HUES48 (cell line): ENCODE results near the gene FGD5.
"Not testable (repeated sequence)": the region's sequence is repeated elsewhere in the genome, so short reads cannot be mapped to it uniquely, and the experiment has no call there.

Experiments used
- H3K27ac ChIP-seq: one replicate; pipeline ENCODE4 v1.7.0; 2013; ENCODE audit warnings: low read depth, low read length, inconsistent platforms
- H3K27me3 ChIP-seq: 2 replicates; pipeline ENCODE4 v1.6.1; 2013; ENCODE audit warnings: mild to moderate bottlenecking, low read length; ENCODE audit not compliant: control insufficient read depth, insufficient read depth
- H3K36me3 ChIP-seq: 2 replicates; pipeline ENCODE4 v1.6.1; 2013; ENCODE audit warnings: low read length; ENCODE audit not compliant: control insufficient read depth, insufficient read depth
- H3K4me1 ChIP-seq: 2 replicates; pipeline ENCODE4 v1.6.1; 2013; ENCODE audit warnings: mild to moderate bottlenecking, low read length; ENCODE audit not compliant: control insufficient read depth, insufficient read depth
- H3K4me3 ChIP-seq: 2 replicates; pipeline ENCODE4 v1.5.1; 2013; ENCODE audit warnings: mild to moderate bottlenecking, low read depth, low read length
- H3K9ac ChIP-seq: 2 replicates; pipeline ENCODE4 v1.6.1; 2013; ENCODE audit warnings: mild to moderate bottlenecking, low read depth, low read length, moderate library complexity
- H3K9me3 ChIP-seq: 2 replicates; pipeline ENCODE4 v1.6.1; 2013; ENCODE audit warnings: low read length; ENCODE audit not compliant: control insufficient read depth, insufficient read depth

Gene FGD5

DNA sequence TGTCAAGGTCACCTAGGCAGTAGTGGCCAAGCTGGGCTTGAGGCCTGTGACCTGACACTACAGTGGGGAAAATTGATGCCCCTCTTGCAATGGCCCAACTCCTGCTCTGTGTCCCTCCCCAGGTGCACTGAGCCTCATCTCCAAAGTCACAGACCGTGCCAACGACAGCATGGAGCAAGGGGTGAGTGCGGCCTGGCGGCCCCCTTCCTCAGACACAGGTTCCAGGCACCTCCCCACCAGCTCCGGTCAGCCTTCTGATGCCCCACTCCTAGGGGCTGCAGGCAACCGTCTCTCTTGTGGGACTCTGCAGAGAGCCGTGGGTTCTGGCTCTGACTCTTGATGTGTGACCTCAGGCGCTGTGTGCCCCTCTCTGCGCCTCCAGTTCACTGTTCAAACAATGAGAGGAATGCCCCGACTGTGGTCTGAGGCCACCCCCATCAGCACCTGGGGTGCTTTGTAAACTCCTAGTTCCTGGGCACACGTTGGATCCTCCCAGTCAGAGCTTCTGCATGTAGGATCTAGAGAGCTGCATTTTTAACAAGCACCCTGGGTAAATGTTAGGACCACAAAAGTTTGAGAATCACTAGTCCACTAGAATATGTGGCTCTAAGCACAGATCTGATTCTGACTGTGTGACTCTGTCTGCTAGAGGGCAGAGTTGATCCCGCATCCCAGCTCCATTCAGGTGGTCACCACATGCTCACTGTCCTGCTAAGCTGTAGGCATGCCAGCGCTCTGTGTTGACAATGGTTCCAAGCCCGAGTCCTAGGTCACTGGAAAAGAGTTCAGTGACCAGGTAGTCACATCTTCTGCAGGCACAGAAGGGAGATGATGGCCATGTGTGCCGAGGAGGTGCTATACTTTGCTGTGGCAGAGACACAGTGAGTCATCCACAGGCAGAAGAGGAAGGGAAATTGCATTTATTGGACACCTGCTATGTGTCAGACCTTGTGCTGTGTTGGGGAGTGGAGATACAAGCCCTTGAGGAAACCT is 82.4 kb downstream of the FGD5 start:
- Histone ChIP-seq H3K4me1 (peaks cover 17% of the 10 kb centered on the region), H3K27me3 (no peaks in the 10 kb centered on the region), H3K27ac (no peak overlapping the region), H3K9me3 (no peaks in the 10 kb centered on the region; the same call in 1 of the 2 replicates), H3K9ac (no peak overlapping the region), H3K36me3 (no peaks in the 10 kb centered on the region), H3K4me3 (no peak overlapping the region)

- Histone ChIP-seq H3K27ac (no peak overlapping the region), H3K9me3 (no peaks in the 10 kb centered on the region; the same call in 1 of the 2 replicates), H3K4me1 (peaks cover 17% of the 10 kb centered on the region), H3K27me3 (no peaks in the 10 kb centered on the region), H3K4me3 (no peak overlapping the region), H3K9ac (no peak overlapping the region), H3K36me3 (no peaks in the 10 kb centered on the region)
Observed at GRCh38 chr3:14902719-14903118, 84.0 kb downstream of the FGD5 start.

- not testable (repeated sequence) for H3K27me3 ChIP-seq
Observed at GRCh38 chr3:14903501-14903900, 84.7 kb downstream of the FGD5 start.

DNA sequence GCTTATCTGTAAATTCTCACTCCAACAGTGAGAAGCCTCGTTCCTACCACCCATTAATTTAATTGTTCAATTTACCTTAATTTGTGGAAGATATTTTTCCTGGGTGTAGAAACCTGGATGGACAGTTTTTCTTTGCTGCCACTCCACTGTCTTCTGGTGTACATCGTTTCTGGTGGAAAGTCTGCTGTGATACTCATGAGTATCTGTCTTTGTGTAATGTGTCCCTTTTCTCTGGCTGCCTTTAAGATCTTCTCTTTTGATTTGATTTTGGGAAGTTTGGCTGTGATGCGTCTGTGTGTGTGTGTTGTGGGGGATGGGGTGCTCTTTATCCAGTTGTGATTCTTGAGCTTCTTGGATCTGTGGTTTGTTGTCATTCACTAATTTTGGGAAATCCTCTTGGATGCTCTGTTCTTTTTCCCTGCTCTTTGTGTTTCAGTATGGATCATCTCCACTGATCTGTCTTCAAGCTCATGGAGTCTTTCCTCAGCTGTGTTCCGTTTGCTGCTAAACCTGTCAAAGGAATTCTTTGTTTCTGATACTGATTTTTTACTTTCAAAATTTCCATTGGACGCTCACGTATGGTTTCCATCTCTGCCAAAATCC is 86.4 kb downstream of the FGD5 start:
- Histone ChIP-seq H3K27ac (no peak overlapping the region), H3K9ac (no peak overlapping the region), H3K4me3 (no peak overlapping the region), H3K9me3 (no peaks in the 10 kb centered on the region; the same call in 1 of the 2 replicates), H3K36me3 (no peaks in the 10 kb centered on the region), H3K4me1 (peaks cover 13% of the 10 kb centered on the region), H3K27me3 (no peaks in the 10 kb centered on the region)

More at GRCh38 chr3:14903501-14903900, 84.7 kb downstream of the FGD5 start:
- H3K9me3 ChIP-seq, H3K4me3 ChIP-seq, H3K36me3 ChIP-seq, H3K27ac ChIP-seq, H3K9ac ChIP-seq: not testable (repeated sequence)
- H3K4me1 ChIP-seq: peaks cover 17% of the 10 kb centered on the region

DNA sequence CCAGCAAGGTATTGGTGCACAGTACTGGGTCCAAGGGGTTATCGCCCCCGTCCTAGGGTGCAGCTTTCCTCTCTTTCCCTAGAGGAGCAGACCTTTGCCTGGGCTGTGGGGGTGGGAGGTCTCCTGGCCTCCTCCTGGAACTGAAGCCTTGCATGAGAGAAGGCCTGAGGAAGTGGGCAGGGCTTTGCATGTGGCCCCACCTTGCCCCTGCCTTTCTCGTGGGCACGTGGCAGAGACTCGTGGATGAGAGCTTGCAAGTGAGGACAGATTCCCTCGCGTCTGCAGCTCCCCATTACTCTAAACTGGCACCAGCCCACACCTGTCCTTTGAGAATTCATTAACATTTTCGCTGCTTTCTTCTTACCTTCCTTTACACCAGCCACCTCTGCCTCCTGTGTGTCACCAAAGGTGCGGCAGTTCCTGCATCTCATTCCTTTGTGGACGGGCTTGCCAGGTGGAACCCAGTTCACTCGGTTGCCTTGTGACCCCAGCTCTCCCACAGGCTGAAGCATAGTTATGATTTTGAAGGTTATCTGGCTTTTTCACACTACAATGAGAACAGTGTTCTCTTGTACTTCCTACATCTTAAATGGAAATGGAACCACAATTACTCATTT is 87.7 kb downstream of the FGD5 start:
- Histone ChIP-seq H3K27me3 (no peaks in the 10 kb centered on the region), H3K9me3 (no peaks in the 10 kb centered on the region; the same call in 1 of the 2 replicates), H3K4me3 (no peak overlapping the region), H3K4me1 (no peaks in the 10 kb centered on the region), H3K27ac (no peak overlapping the region), H3K9ac (no peak overlapping the region), H3K36me3 (no peaks in the 10 kb centered on the region)

DNA sequence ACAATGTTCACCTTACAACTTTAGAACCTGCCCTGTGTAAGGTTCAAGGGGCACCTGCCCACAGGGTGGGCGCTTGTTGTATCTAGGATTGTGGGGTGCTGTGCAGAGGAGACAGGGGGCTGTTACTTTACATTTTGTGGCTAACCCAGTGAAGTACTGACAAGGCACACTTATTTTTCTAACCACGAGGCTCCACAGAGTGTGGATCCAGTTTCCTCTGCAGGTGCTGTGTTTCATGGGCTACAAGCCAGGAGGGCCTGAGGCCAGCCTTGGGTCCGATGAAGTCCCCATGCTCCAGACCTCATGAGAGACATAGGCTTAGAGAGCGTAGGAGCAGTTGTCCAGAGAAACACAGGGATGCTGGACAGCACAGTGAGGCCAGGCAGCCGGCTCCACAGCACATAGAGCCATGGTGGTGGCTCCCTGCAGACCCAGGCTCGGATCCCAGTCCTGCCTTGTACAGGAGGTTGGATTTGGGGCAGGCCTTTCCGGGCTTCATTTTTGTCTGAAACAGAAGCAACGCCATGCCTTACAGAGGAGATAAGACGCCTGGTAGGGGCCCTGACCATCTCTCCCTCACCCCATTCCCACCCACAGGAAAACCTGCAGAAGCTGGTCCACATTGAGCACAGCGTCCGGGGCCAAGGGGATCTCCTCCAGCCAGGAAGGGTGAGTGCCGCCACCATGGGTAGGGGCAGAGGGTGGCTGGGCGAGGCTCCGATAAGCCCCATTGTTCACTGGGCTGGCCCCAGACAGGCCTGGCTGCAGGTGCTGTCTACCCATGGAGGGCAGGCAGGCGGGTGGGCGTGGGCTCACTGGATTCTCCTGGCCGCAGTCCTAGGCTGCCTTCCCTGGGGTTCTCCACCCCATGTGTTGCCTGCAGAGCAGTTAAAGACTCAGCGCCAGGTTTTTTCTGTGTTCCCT is 88.5 kb downstream of the FGD5 start:
- H3K9ac ChIP-seq: no peak overlapping the region

DNA sequence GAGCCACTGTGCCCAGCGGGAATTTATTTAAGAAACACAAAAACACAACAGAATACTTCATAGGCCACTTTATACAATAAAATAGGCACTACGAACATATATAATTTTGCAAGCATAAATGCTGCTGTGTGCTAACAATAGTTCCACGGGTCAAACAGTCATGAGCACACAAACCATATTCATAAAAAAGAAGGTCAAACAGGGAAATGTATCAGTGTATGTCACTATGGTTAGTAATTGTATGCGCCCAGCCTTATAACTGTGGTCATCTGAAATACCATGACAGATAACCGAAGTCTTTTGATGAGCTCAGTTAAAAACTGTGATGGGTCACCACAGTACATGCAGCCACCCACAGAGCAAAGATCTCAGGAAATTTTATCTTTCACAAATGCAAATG is 90.5 kb downstream of the FGD5 start:
- no peaks in the 10 kb centered on the region for H3K36me3 ChIP-seq

More for the DNA sequence above, 88.5 kb downstream of the FGD5 start:
- no peaks in the 10 kb centered on the region for H3K36me3 ChIP-seq
- H3K27me3 ChIP-seq: no peaks in the 10 kb centered on the region
- H3K4me1 ChIP-seq: no peaks in the 10 kb centered on the region
- no peaks in the 10 kb centered on the region; the same call in 1 of the 2 replicates for H3K9me3 ChIP-seq
- no peak overlapping the region for H3K4me3 ChIP-seq
- no peak overlapping the region for H3K27ac ChIP-seq

DNA sequence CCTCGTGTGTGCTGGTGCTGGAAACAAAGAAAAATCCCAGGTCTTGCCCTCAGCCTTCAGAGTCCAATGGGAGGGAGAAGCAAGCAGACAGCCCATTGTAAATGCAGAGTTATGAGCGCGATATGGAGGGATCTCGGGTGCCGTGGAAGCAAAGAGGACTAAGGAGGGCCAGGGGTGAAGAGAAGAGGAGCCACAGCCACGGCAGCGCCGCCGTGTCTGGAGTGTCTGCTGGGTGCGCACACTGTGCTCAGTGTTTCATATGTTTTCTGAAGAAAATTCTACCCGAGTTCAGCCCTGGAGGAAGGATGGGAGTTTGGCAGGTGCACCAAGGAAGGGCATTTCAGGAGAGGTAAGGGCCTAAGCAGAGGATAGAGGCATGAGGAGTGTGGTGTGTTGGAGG is 92.9 kb downstream of the FGD5 start:
- Histone ChIP-seq H3K27me3 (no peaks in the 10 kb centered on the region), H3K4me3 (no peak overlapping the region)

More for the DNA sequence above, 90.5 kb downstream of the FGD5 start:
- H3K27me3 ChIP-seq: no peaks in the 10 kb centered on the region
- no peaks in the 10 kb centered on the region; the same call in 1 of the 2 replicates for H3K9me3 ChIP-seq
- no peak overlapping the region for H3K4me3 ChIP-seq
- H3K4me1 ChIP-seq: 0 out of 2 replicates have a peak, but pooled peaks cover 5% of the 10 kb centered on the region
- no peak overlapping the region for H3K27ac ChIP-seq
- H3K9ac ChIP-seq: no peak overlapping the region

DNA sequence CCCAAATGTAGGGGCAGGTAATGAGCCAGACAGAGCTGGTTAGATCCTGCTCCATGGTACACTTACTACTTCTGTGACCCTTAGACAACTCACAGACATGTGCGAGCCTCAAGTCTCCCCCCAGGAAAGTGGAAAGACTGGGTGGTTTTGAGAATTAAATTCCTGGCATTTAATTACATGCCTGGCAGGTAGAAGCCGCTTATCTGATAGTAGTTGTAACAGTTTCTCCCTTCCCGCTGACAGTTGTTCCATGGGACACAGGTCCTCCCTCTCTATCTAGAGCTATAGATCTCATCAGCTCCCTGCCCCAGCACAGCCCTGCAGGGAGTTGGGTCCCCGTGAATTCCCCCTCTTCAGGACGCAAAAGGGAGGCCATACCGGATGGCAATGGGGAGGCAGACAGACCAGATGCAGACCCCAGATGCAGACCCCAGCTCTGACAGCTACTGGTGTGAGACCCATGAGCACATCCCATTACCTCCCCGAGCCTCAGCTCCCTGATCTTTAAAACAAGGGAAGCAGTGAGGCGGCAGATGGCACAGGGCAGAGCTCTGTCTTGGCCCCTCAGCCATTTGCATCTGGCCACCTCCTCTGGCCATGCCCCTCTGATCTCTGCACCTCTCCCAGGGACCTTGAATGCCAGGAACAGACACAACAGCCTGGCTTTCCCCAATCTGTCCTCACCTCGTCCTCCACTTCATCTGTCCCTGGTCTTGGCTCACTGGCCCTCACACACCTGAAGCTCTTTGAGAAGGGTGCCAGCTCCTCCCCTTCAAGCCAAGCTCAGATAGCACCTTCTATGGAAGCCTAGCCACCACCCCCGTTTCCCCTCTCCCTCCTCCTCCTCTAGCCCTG is 94.5 kb downstream of the FGD5 start:
- Histone ChIP-seq H3K4me3 (no peak overlapping the region), H3K4me1 (0 out of 2 replicates have a peak, but pooled peaks cover 5% of the 10 kb centered on the region), H3K36me3 (no peaks in the 10 kb centered on the region), H3K9ac (no peak overlapping the region), H3K27me3 (no peaks in the 10 kb centered on the region), H3K27ac (no peak overlapping the region), H3K9me3 (no peaks in the 10 kb centered on the region)

More for the DNA sequence above, 92.9 kb downstream of the FGD5 start:
- H3K36me3 ChIP-seq: no peaks in the 10 kb centered on the region
- no peak overlapping the region for H3K9ac ChIP-seq
- H3K9me3 ChIP-seq: no peaks in the 10 kb centered on the region
- no peak overlapping the region for H3K27ac ChIP-seq
- H3K4me1 ChIP-seq: 0 out of 2 replicates have a peak, but pooled peaks cover 5% of the 10 kb centered on the region
